Mucosa of descending colon (tissue), 3 donors: ENCODE data around the gene GJB3. TPM values are rescaled to one million over a fixed set of nuclear protein-coding genes. Genes with fewer than 3 reads are reported as not detected.

Experiments used
- ATAC-seq: fragments of 200-7000 bp; cut with Tn5 transposase; one replicate; pipeline ENCODE4 v1.9.1; 2020; ENCODE audit warnings: mild to moderate bottlenecking, moderate library complexity
- DNase-seq, 3 donors: peaks; one replicate each; pipeline ENCODE4 v3.0.0-alpha.2; 2020
- H3K36me3 ChIP-seq: fragments of 200-600 bp; one replicate; pipeline ENCODE4 v1.8.0; 2021; ENCODE audit warnings: low read depth, mild to moderate bottlenecking
- H3K4me1 ChIP-seq: fragments of 200-600 bp; one replicate; pipeline ENCODE4 v1.8.0; 2021; ENCODE audit warnings: low read depth, mild to moderate bottlenecking
- H3K4me3 ChIP-seq: fragments of 200-600 bp; one replicate; pipeline ENCODE4 v1.8.0; 2021; ENCODE audit warnings: mild to moderate bottlenecking
- H3K9me3 ChIP-seq: fragments of 200-600 bp; one replicate; pipeline ENCODE4 v1.8.0; 2021; ENCODE audit warnings: mild to moderate bottlenecking
- CTCF ChIP-seq: fragments of 200-600 bp; IDR thresholded peaks from one replicate; pipeline ENCODE4 v1.8.0; 2022; ENCODE audit warnings: antibody characterized with exemption, mild to moderate bottlenecking
- intact Hi-C, 2 donors: fragments of 100-400 bp; cut with DNase I in 1 of 2; cut with micrococcal nuclease in 1 of 2; formaldehyde crosslinking; loops; one replicate each; pipeline versions ENCODE4 v1.11.0 to v1.11.1; 2022; cut with DNase I, micrococcal nuclease
- total RNA-seq, 3 donors: library from RNA; stranded (reverse); fragmentation: NEBNext Ultra II Directional in 2 of 3; extraction: Animal tissue kit (Norgen Biotek cat#: 25700) in 2 of 3; gene quantifications; one replicate each; pipeline versions ENCODE4 v1.2.1 to v1.2.4, GENCODE V29; 2021 to 2023
- donor health status: DM: no; HTN: no; CAD: no; lungs with moderate emphysema.
- donor health status: DM: no; HTN: no; CAD: no.
- donor health status: DM: no; HTN: yes; CAD: no.

Gene GJB3
- total RNA-seq, 3 donors from 2014 or later: 2.7 to 6.1 (median 4.5) TPM

DNA sequence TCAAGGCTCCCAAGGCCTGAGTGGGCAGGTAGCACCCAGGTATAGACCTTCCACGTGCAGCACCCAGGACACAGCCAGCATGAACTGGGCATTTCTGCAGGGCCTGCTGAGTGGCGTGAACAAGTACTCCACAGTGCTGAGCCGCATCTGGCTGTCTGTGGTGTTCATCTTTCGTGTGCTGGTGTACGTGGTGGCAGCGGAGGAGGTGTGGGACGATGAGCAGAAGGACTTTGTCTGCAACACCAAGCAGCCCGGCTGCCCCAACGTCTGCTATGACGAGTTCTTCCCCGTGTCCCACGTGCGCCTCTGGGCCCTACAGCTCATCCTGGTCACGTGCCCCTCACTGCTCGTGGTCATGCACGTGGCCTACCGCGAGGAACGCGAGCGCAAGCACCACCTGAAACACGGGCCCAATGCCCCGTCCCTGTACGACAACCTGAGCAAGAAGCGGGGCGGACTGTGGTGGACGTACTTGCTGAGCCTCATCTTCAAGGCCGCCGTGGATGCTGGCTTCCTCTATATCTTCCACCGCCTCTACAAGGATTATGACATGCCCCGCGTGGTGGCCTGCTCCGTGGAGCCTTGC is 19.7 kb upstream of the GJB3 start:
- no peaks in the 10 kb centered on the region for H3K9me3 ChIP-seq
- H3K4me1 ChIP-seq: no peaks in the 10 kb centered on the region
- DNase-seq (no peak), ATAC-seq (no peak)
- H3K4me3 ChIP-seq: no peak overlapping the region
- intact Hi-C loops: no loop called here
- no peaks in the 10 kb centered on the region for H3K36me3 ChIP-seq
- TF ChIP-seq CTCF: no peak

DNA sequence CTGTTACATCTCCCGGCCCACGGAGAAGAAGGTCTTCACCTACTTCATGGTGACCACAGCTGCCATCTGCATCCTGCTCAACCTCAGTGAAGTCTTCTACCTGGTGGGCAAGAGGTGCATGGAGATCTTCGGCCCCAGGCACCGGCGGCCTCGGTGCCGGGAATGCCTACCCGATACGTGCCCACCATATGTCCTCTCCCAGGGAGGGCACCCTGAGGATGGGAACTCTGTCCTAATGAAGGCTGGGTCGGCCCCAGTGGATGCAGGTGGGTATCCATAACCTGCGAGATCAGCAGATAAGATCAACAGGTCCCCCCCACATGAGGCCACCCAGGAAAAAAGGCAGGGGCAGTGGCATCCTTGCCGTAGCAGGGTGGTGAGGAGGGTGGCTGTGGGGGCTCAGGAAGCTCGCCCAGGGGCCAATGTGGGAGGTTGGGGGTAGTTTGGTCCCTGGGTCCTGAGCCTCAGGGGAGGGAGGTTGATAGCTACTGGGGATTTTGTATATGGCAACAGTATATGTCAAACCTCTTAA is 19.2 kb upstream of the GJB3 start:
- no peak overlapping the region for H3K4me3 ChIP-seq
- no peaks in the 10 kb centered on the region for H3K36me3 ChIP-seq
- intact Hi-C loops: no loop called here
- ATAC-seq: no peak
- TF ChIP-seq CTCF: no peak
- DNase-seq: no peak
- H3K4me1 ChIP-seq: no peaks in the 10 kb centered on the region
- no peaks in the 10 kb centered on the region for H3K9me3 ChIP-seq

DNA sequence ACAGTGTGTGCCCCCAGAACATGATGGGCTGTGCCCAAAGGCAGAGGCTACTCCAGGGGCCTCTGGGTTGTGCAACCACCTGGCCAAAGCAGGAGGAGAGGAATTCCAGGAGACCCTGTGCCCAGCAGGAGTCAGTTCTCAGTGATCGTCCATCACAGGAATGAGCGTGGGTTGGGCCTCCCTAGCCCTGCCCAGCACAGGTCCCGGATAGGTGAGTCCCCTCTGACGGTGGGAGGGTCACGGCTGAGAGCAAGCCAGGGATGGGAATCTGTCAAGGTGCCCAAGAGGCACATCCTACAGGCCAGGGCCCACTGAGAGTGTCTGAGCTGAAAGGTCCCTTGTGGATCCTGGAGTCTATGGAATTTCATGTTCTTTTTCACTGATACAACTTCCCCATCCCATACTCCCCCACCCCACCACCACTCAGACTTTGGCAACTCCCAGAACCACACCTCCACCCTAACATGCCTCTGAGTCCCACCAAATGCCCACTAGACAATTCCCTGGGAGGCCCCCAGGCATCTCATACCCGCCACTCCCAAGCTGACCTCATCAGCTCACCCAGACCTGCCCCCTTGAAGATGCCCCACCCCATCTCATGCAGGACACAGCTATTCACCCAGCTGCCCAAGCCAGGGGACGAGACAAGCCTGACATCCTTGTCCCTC is 18.4 kb upstream of the GJB3 start:
- DNase-seq (no peak), ATAC-seq (no peak)
- intact Hi-C loops: no loop called here
- H3K4me1 ChIP-seq: no peaks in the 10 kb centered on the region
- H3K36me3 ChIP-seq: no peaks in the 10 kb centered on the region
- no peak for TF ChIP-seq CTCF
- no peaks in the 10 kb centered on the region for H3K9me3 ChIP-seq
- no peak overlapping the region for H3K4me3 ChIP-seq

DNA sequence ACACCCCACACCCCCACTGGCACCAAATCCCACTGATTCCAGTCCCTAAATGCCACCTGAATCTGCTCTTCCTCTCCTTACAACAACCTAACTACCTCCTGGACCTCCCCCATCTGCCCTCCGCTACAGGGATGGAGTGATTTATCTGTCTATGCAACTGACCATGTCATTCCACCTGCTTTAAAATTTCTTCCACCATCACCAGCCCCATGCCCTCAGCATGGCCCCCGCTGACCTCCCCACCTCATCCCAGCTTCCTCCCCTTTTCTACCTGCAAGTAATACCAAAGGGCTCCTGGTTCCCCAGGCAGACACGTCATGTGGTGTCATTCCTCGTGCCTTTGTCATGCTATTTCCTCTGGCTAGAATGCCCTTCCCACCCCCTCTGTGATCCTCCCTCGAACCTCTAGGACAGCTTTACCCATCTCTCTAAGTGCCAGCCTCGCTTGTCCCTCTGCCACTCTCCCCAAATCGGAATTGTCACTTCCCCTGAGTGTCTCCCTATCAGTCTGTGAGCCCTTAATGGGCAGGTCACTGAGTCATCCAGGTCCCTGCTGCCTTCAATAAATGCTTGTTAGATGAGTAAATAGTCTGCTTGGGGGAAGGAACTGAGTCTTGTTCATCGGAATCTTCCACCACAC is 17.8 kb upstream of the GJB3 start:
- DNase-seq (no peak), ATAC-seq (peak; percentile 54)
- intact Hi-C loops: no loop called here

DNA sequence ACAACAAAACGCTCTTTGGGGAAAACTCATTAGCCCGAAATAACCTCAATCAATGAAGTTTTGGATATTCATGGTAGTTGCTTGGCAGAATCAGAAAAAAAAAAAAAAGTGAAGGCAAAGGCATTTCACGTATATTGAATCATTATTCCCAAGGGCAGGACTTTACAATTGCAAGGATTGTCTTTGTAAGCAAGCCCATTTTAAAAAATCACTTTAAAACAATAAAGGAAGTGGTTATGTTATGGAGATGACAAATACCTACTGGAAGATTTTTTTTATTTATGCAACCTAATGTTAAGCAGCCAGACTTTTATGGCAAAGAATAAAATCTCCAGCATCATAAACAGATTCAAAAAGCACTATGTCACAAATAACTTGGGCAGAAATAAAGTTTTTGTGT is 12.2 kb upstream of the GJB3 start:
- TF ChIP-seq CTCF: no peak
- intact Hi-C loops: no loop called here

More for the DNA sequence above, 17.8 kb upstream of the GJB3 start:
- Histone ChIP-seq H3K4me3 (no peak overlapping the region), H3K36me3 (no peaks in the 10 kb centered on the region), H3K4me1 (no peaks in the 10 kb centered on the region), H3K9me3 (no peaks in the 10 kb centered on the region)
- no peak for TF ChIP-seq CTCF

More for the DNA sequence above, 12.2 kb upstream of the GJB3 start:
- no peaks in the 10 kb centered on the region for H3K36me3 ChIP-seq
- no peaks in the 10 kb centered on the region for H3K4me1 ChIP-seq
- ATAC-seq: no peak
- DNase-seq: no peak
- H3K9me3 ChIP-seq: no peaks in the 10 kb centered on the region
- H3K4me3 ChIP-seq: no peak overlapping the region
